NCI-H2081 treated with DMSO at 0.1 percent for 48 hours (cell line): ENCODE results near the gene CDKL4.
"Not testable (repeated sequence)": the region's sequence is repeated elsewhere in the genome, so short reads cannot be mapped to it uniquely, and the experiment has no call there.

Experiments
- DNase-seq: peaks from one replicate; lab custom pipeline; 2025; lab: John Stamatoyannopoulos, UW

CDKL4 gene

GRCh38 chr2:39142904-39143605 is 100.7 kb downstream of the CDKL4 start:
- no peak for DNase-seq

- DNase-seq, result no peak
These were observed 102.2 kb downstream of the CDKL4 start for GRCh38 chr2:39141334-39142271.

- DNase-seq, result not testable (repeated sequence)
These were observed 102.8 kb downstream of the CDKL4 start for GRCh38 chr2:39140948-39141333.

- DNase-seq, result no peak
These were observed 103.4 kb downstream of the CDKL4 start for GRCh38 chr2:39140322-39140847.

GRCh38 chr2:39139511-39140237 is 104.1 kb downstream of the CDKL4 start:
- DNase-seq, result no peak

DNA sequence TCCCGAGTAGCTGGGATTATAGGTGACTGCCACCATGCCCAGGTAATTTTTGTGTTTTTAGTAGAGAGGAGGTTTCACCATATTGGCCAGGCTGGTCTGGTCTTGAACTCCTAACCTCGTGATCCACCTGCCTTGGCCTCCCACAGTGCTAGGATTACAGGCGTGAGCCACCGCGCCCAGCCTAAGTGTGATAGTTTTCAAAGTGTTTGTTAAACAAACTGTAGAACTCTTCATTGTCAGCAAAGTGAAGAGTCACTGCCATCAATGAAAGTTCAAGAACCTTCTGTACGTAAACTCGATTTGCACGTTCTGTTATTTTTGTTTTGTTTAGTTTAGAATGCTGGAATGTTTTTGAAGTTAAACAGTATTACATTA is 104.9 kb downstream of the CDKL4 start:
- no peak for DNase-seq

- DNase-seq, result not testable (repeated sequence)
These were observed 105.5 kb downstream of the CDKL4 start for GRCh38 chr2:39138187-39138836.

GRCh38 chr2:39136799-39137198 is 107.0 kb downstream of the CDKL4 start:
- no peak for DNase-seq

- DNase-seq, result no peak
These were observed 108.0 kb downstream of the CDKL4 start for GRCh38 chr2:39135690-39136259.

- DNase-seq, result no peak
These were observed 110.4 kb downstream of the CDKL4 start for GRCh38 chr2:39133215-39133851.

GRCh38 chr2:39128919-39129391 is 114.8 kb downstream of the CDKL4 start:
- DNase-seq, result no peak

- DNase-seq, result no peak
These were observed 115.8 kb downstream of the CDKL4 start for GRCh38 chr2:39127973-39128372.
